Measurements from ENCODE around the gene PM20D1.
"Not testable (repeated sequence)": the region's sequence is repeated elsewhere in the genome, so short reads cannot be mapped to it uniquely, and the experiment has no call there.

The PM20D1 gene

DNA sequence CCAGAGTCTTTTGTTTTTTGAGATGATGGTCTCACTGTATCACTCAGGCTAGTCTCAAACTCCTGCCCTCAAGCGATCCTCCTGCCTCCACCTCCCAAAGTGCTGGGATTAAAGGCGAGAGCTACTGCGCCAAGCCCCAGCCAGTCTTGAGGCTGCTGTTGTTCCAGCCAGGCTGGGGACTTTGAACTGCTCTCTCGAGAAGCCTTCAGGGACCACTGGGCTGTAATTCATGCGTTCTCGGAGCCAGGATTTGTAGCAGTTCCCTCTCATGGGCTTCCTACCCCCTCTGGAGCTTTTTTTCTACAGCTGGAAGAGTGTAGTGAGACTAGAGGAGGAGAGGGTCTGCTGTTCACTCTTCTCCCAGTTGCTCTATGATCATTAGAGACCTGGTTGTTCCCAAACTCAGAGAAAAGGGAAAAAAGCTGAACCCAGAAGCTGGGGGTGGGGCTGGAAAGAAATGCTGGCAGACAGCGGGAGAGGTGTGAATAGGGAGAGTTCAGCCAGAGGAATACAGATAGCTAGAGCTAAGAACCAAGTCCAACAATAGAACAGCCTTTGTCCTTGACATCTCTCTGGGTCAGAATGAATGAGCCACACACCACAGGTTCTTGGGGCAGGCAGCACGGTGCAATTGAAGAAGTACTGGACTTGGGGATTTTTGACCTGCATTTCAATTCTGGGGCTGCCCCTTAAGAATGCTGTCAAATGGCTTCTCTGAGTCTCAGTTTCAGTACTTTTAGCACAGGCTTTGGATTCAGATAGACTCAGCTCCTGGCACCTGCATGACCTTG, 23.7 kb downstream of the PM20D1 start:
- Histone ChIP-seq H3K27me3 (ENCODE audit: insufficient read depth, insufficient read length) (no peaks in the 10 kb centered on the region), H3K9ac (ENCODE audit: insufficient read length, low read depth) (no peak overlapping the region), H3K4me3 (ENCODE audit: insufficient read length, low read depth) (no peak overlapping the region), H3K4me1 (ENCODE audit: insufficient read depth, insufficient read length) (peaks cover 8% of the 10 kb centered on the region), H3K36me3 (ENCODE audit: insufficient read depth, insufficient read length, low read length) (no peaks in the 10 kb centered on the region), H3K9me3 (ENCODE audit: insufficient read depth, low read length) (peaks cover 5% of the 10 kb centered on the region; the same call in 1 of the 2 replicates)
- DNase-seq (ENCODE audit: low read depth, low spot score), result no peak
- TF ChIP-seq SUZ12 (IDR thresholded peaks at IDR 0.05; ENCODE audit: extremely low read depth, insufficient read depth, insufficient read length) (no peak), ZNF274 (IDR thresholded peaks at IDR 0.05; ENCODE audit: low read depth, low read length) (no peak), YY1 (IDR thresholded peaks at IDR 0.05; ENCODE audit: insufficient read depth, insufficient read length) (no peak)

DNA sequence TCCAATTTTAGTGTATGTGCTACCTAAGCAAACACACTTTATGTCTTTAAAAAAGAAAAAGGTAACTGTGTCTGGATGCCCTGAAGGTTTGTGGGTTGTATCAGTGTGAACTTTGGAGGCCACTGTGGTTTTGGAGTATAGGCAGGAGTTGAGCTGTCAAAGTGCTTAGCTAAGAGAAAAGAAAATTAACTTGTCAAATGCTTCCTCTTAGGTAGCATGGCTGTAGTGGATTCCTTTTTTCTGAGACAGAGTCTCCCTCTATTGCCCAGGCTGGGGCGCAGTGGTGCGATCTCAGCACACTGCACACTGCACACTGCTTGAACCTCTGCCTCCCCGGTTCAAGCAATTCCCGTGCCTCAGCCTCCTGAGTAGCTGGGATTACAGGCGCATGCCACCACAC, 25.8 kb downstream of the PM20D1 start:
- no peak for TF ChIP-seq SUZ12 (IDR thresholded peaks at IDR 0.05; ENCODE audit: extremely low read depth, insufficient read depth, insufficient read length)
- TF ChIP-seq YY1 (IDR thresholded peaks at IDR 0.05; ENCODE audit: insufficient read depth, insufficient read length), result no peak
- no peak for TF ChIP-seq ZNF274 (IDR thresholded peaks at IDR 0.05; ENCODE audit: low read depth, low read length)
- H3K27me3 ChIP-seq (ENCODE audit: insufficient read depth, insufficient read length), result no peaks in the 10 kb centered on the region
- no peak overlapping the region for H3K4me3 ChIP-seq (ENCODE audit: insufficient read length, low read depth)
- peaks cover 5% of the 10 kb centered on the region; the same call in 1 of the 2 replicates for H3K9me3 ChIP-seq (ENCODE audit: insufficient read depth, low read length)
- no peaks in the 10 kb centered on the region for H3K36me3 ChIP-seq (ENCODE audit: insufficient read depth, insufficient read length, low read length)
- no peak for DNase-seq (ENCODE audit: low read depth, low spot score)
- no peak overlapping the region for H3K9ac ChIP-seq (ENCODE audit: insufficient read length, low read depth)
- peaks cover 8% of the 10 kb centered on the region for H3K4me1 ChIP-seq (ENCODE audit: insufficient read depth, insufficient read length)

DNA sequence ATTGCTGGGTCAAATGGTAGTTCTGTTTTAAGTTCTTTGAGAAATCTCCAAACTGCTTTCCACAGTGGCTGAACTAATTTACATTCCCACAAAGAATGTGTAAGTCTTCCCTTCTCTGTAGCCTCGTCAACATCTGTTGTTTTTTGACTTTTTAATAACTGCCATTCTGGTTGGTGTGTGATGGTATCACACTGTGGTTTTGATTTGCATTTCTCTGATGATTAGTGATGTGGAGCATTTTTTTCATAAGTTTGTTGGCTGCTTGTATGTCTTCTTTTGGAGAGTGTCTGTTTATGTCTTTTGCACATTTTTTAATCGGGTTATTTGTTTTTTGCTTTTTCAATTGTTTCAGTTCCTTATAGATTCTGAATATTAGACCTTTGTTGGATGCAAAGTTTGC, 26.7 kb downstream of the PM20D1 start:
- not testable (repeated sequence) for H3K9me3 ChIP-seq (ENCODE audit: insufficient read depth, low read length); H3K4me1 ChIP-seq (ENCODE audit: insufficient read depth, insufficient read length); DNase-seq (ENCODE audit: low read depth, low spot score); H3K4me3 ChIP-seq (ENCODE audit: insufficient read length, low read depth); H3K9ac ChIP-seq (ENCODE audit: insufficient read length, low read depth); H3K27me3 ChIP-seq (ENCODE audit: insufficient read depth, insufficient read length); H3K36me3 ChIP-seq (ENCODE audit: insufficient read depth, insufficient read length, low read length)

DNA sequence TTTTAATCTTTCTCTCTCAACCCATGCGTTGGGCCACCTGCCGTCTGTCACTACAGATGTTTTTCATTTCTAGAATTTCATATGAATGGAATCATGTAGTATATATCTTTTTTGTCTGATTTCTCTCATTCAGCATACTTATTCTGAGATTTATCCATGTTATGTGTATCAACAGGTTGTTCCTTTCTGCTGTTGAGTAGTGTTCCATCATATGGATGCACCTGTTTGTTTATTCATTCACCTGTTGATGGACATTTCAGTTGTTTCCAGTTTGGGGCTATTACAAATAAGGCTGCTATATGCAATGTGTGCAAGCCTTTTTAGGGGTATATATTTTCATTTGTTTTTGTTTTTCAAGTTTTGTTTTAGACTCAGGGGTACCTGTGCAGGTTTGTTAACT, 27.5 kb downstream of the PM20D1 start:
- no peaks in the 10 kb centered on the region for H3K27me3 ChIP-seq (ENCODE audit: insufficient read depth, insufficient read length)
- DNase-seq (ENCODE audit: low read depth, low spot score), result no peak
- H3K36me3 ChIP-seq (ENCODE audit: insufficient read depth, insufficient read length, low read length), result no peaks in the 10 kb centered on the region
- TF ChIP-seq ZNF274 (IDR thresholded peaks at IDR 0.05; ENCODE audit: low read depth, low read length), result no peak
- TF ChIP-seq YY1 (IDR thresholded peaks at IDR 0.05; ENCODE audit: insufficient read depth, insufficient read length), result no peak
- no peak for TF ChIP-seq SUZ12 (IDR thresholded peaks at IDR 0.05; ENCODE audit: extremely low read depth, insufficient read depth, insufficient read length)
- no peak overlapping the region for H3K9ac ChIP-seq (ENCODE audit: insufficient read length, low read depth)
- no peak overlapping the region for H3K4me3 ChIP-seq (ENCODE audit: insufficient read length, low read depth)
- peaks cover 3% of the 10 kb centered on the region for H3K4me1 ChIP-seq (ENCODE audit: insufficient read depth, insufficient read length)
- peaks cover 5% of the 10 kb centered on the region; the same call in 1 of the 2 replicates for H3K9me3 ChIP-seq (ENCODE audit: insufficient read depth, low read length)

DNA sequence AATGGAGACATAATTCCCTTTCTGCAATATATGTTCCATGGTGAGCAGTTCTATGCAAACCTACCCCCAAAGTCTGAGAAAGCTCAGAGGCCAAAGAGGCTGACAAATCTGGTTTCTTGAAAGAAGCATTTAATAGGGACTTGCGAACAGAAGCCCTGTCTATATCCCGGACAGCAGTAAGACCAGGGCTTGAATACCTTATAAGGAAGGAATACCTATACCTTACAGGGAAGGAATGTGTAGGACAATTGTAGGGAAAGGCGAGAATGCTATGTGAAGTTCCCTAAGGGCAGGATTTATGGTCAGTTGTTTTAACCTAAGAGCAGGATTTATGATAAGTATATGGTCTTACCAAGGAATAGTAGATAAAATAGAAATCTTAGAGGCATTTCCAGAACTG, 31.9 kb downstream of the PM20D1 start:
- no peak for DNase-seq (ENCODE audit: low read depth, low spot score)
- Histone ChIP-seq H3K9me3 (ENCODE audit: insufficient read depth, low read length) (no peaks in the 10 kb centered on the region), H3K4me1 (ENCODE audit: insufficient read depth, insufficient read length) (peaks cover 4% of the 10 kb centered on the region), H3K36me3 (ENCODE audit: insufficient read depth, insufficient read length, low read length) (no peaks in the 10 kb centered on the region), H3K27me3 (ENCODE audit: insufficient read depth, insufficient read length) (peaks cover 8% of the 10 kb centered on the region), H3K4me3 (ENCODE audit: insufficient read length, low read depth) (no peak overlapping the region), H3K9ac (ENCODE audit: insufficient read length, low read depth) (no peak overlapping the region)
- TF ChIP-seq YY1 (IDR thresholded peaks at IDR 0.05; ENCODE audit: insufficient read depth, insufficient read length) (no peak), SUZ12 (IDR thresholded peaks at IDR 0.05; ENCODE audit: extremely low read depth, insufficient read depth, insufficient read length) (no peak), ZNF274 (IDR thresholded peaks at IDR 0.05; ENCODE audit: low read depth, low read length) (no peak)

DNA sequence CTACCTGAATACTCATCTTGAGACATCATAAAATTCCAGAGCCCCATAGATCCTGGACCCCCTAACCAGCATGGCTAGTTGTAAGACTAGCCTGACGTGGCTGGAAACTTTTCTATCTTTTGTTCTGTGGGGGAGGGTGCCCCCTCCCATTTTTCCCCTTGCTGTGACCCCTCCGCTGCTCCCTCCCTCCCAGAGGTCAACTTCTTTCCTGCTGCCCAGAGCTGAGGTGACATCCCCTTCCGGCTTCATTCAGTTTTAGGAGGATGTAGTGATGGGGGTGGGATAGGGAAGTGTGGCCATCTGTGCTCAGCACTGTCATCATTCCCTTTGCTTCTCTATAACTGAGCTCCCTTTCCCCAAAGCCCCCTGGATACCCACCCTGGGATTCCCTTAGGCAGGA, 32.6 kb downstream of the PM20D1 start:
- no peak for DNase-seq (ENCODE audit: low read depth, low spot score)
- H3K9me3 ChIP-seq (ENCODE audit: insufficient read depth, low read length), result no peaks in the 10 kb centered on the region
- no peak overlapping the region for H3K9ac ChIP-seq (ENCODE audit: insufficient read length, low read depth)
- no peak overlapping the region for H3K4me3 ChIP-seq (ENCODE audit: insufficient read length, low read depth)
- no peaks in the 10 kb centered on the region for H3K36me3 ChIP-seq (ENCODE audit: insufficient read depth, insufficient read length, low read length)
- TF ChIP-seq YY1 (IDR thresholded peaks at IDR 0.05; ENCODE audit: insufficient read depth, insufficient read length), result no peak
- TF ChIP-seq ZNF274 (IDR thresholded peaks at IDR 0.05; ENCODE audit: low read depth, low read length), result no peak
- TF ChIP-seq SUZ12 (IDR thresholded peaks at IDR 0.05; ENCODE audit: extremely low read depth, insufficient read depth, insufficient read length), result no peak
- H3K4me1 ChIP-seq (ENCODE audit: insufficient read depth, insufficient read length), result peaks cover 4% of the 10 kb centered on the region
- H3K27me3 ChIP-seq (ENCODE audit: insufficient read depth, insufficient read length), result peaks cover 8% of the 10 kb centered on the region

DNA sequence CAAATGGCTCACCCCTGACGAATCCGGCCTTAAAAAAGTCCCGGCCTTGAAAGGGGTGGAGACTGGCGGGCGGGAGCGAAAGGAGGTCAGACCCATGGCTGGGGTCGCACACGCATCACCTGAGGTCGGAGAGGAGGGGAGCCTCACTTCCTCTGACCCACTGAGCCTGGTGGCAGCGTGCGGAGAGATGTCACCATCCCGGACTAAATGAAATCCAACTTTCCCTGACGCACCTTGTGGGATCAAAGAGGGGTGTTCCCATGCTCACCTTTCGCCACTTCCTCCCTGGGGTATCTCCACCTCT, 36.2 kb downstream of the PM20D1 start:
- H3K4me1 ChIP-seq (ENCODE audit: insufficient read depth, insufficient read length), result peaks cover 23% of the 10 kb centered on the region
- H3K36me3 ChIP-seq (ENCODE audit: insufficient read depth, insufficient read length, low read length), result peaks cover 21% of the 10 kb centered on the region
- peak overlapping the region; percentile 86 for H3K9ac ChIP-seq (ENCODE audit: insufficient read length, low read depth)
- TF ChIP-seq YY1 (IDR thresholded peaks at IDR 0.05; ENCODE audit: insufficient read depth, insufficient read length) (no peak), SUZ12 (IDR thresholded peaks at IDR 0.05; ENCODE audit: extremely low read depth, insufficient read depth, insufficient read length) (no peak), ZNF274 (IDR thresholded peaks at IDR 0.05; ENCODE audit: low read depth, low read length) (no peak)
- DNase-seq (ENCODE audit: low read depth, low spot score), result no peak
- no peaks in the 10 kb centered on the region for H3K9me3 ChIP-seq (ENCODE audit: insufficient read depth, low read length)
- H3K4me3 ChIP-seq (ENCODE audit: insufficient read length, low read depth), result peak overlapping the region; percentile 78
- peaks cover 8% of the 10 kb centered on the region for H3K27me3 ChIP-seq (ENCODE audit: insufficient read depth, insufficient read length)

Measured in NT2/D1 (cell line).